KMS-11 (cell line): ENCODE data around the gene IL31RA.

Source experiments
- H2AFZ ChIP-seq: fragments of 200-600 bp; sonication (generic); 2 replicates; pipeline ENCODE4 v1.6.1; 2016; ENCODE audit warnings: antibody characterized with exemption, mixed run types, low read depth
- H3K27ac ChIP-seq: fragments of 200-600 bp; sonication (generic); 2 replicates; pipeline ENCODE4 v1.6.1; 2016; ENCODE audit warnings: mild to moderate bottlenecking, mixed run types
- H3K27me3 ChIP-seq: fragments of 200-600 bp; sonication (generic); 2 replicates; pipeline ENCODE4 v1.6.1; 2017; ENCODE audit warnings: mild to moderate bottlenecking, low read depth, mixed run types, moderate library complexity; ENCODE audit not compliant: insufficient read depth
- H3K36me3 ChIP-seq: fragments of 200-600 bp; sonication (generic); 2 replicates; pipeline ENCODE4 v1.6.1; 2017; ENCODE audit warnings: mild to moderate bottlenecking, mixed run types; ENCODE audit not compliant: insufficient read depth
- H3K4me1 ChIP-seq: fragments of 200-600 bp; sonication (generic); 2 replicates; pipeline ENCODE4 v1.6.1; 2016; ENCODE audit warnings: mild to moderate bottlenecking, low read depth, mixed run types; ENCODE audit not compliant: poor library complexity, severe bottlenecking
- H3K4me2 ChIP-seq: fragments of 200-600 bp; sonication (generic); 2 replicates; pipeline ENCODE4 v1.7.0; 2016; ENCODE audit warnings: mild to moderate bottlenecking, mixed run types
- H3K4me3 ChIP-seq: fragments of 200-600 bp; sonication (generic); IDR thresholded peaks from 2 replicates; pipeline ENCODE4 v1.6.1; 2017; ENCODE audit warnings: low read depth, low read length, mixed read lengths; ENCODE audit not compliant: insufficient read depth
- H3K79me2 ChIP-seq: fragments of 200-600 bp; sonication (generic); 2 replicates; pipeline ENCODE4 v1.6.1; 2016; ENCODE audit warnings: low read depth, mixed run types; ENCODE audit not compliant: insufficient read depth
- H3K9ac ChIP-seq: fragments of 200-600 bp; sonication (generic); 2 replicates; pipeline ENCODE4 v1.6.1; 2016; ENCODE audit warnings: mild to moderate bottlenecking, mixed run types
- H4K20me1 ChIP-seq: fragments of 200-600 bp; sonication (generic); 2 replicates; pipeline ENCODE4 v1.6.1; 2016; ENCODE audit warnings: mild to moderate bottlenecking, mixed run types; ENCODE audit not compliant: insufficient read depth
- TF ChIP-seq, protein P1 (sequence below): fragments of 200-600 bp; sonication (generic); conservative IDR thresholded peaks from 2 replicates; pipeline ENCODE4 v1.6.1; 2017; ENCODE audit warnings: low read depth, mild to moderate bottlenecking, antibody characterized with exemption, low read length, moderate library complexity, mixed read lengths

Gene IL31RA

DNA sequence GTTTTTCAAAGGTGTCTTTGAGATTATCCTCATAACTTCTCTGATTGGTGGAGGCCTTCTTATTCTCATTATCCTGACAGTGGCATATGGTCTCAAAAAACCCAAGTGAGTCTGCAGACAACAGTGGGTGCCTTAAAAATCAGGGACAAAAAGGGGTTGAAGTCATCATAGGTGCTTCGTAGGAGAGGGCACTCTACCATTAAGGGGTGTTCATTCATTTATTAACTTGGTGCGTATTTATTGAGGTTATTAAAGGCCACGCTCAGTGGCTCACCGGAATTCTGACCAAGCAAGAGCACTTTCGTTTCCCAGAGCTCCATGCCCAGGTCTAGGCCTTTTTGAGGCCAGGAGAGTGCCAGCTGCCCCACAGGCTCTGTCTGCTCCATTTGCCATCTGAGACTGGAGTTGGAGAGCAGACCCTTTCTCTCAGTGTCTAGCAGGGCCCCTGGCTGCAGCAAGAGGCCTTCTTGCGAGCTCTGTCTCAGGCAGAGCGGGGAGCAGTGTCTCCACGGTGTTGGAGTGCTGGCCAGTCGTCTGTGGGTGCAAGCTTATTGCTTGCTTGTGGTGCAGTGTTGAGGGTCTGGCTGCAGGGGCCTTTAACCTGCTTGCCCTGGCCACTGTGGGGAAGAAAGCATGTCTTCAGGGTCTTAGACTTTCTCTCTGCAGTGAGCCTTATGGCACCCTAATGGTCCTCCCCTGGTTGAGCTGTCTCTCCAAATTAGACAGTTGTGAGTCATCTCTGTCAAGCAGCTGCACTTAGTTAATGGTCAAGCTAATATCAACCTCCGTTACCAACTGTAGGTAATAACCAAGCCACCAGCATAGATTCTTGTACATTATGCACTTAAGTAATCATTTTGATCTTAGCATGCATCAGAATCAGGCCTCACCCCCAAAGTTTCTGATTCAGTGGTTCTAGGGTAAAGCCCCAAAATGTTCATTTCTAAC, 62.6 kb downstream of the IL31RA start:
- no peak overlapping the region for H3K9ac ChIP-seq
- H2AFZ ChIP-seq = no peak overlapping the region
- H3K36me3 ChIP-seq = no peaks in the 10 kb centered on the region
- H3K27me3 ChIP-seq = no peaks in the 10 kb centered on the region
- H3K27ac ChIP-seq = no peak overlapping the region
- no peak overlapping the region for H3K4me2 ChIP-seq
- no peak overlapping the region for H3K4me3 ChIP-seq
- H3K79me2 ChIP-seq = no peaks in the 10 kb centered on the region
- peaks cover 7% of the 10 kb centered on the region for H3K4me1 ChIP-seq
- TF ChIP-seq, protein P1, sequence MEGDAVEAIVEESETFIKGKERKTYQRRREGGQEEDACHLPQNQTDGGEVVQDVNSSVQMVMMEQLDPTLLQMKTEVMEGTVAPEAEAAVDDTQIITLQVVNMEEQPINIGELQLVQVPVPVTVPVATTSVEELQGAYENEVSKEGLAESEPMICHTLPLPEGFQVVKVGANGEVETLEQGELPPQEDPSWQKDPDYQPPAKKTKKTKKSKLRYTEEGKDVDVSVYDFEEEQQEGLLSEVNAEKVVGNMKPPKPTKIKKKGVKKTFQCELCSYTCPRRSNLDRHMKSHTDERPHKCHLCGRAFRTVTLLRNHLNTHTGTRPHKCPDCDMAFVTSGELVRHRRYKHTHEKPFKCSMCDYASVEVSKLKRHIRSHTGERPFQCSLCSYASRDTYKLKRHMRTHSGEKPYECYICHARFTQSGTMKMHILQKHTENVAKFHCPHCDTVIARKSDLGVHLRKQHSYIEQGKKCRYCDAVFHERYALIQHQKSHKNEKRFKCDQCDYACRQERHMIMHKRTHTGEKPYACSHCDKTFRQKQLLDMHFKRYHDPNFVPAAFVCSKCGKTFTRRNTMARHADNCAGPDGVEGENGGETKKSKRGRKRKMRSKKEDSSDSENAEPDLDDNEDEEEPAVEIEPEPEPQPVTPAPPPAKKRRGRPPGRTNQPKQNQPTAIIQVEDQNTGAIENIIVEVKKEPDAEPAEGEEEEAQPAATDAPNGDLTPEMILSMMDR = no peak
- no peaks in the 10 kb centered on the region for H4K20me1 ChIP-seq

DNA sequence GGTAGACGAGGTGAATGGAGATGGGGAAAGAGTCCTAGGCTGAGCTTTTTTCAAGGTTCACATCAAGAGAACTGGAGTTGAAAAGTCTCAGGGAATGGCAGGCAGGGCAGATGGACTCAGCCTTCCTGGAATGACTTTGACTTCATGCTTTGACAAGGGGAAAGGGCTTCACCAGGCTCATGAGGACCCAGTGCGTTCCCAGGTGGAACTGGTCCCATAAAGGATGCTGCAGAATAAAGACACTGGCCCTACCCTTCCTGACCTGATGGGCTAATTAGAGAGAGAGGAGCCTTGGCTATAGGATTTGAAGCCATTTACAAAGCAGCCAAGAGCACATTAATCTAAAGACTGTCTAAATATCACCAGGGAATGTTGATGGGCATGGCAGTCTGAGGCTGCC, 63.8 kb downstream of the IL31RA start:
- no peak overlapping the region for H3K4me2 ChIP-seq
- no peaks in the 10 kb centered on the region for H3K36me3 ChIP-seq
- H3K79me2 ChIP-seq = no peaks in the 10 kb centered on the region
- no peak overlapping the region for H3K4me3 ChIP-seq
- no peak overlapping the region for H3K9ac ChIP-seq
- H3K4me1 ChIP-seq = peaks cover 7% of the 10 kb centered on the region
- H3K27me3 ChIP-seq = no peaks in the 10 kb centered on the region
- TF ChIP-seq, protein P1 = no peak
- H2AFZ ChIP-seq = no peak overlapping the region
- H4K20me1 ChIP-seq = no peaks in the 10 kb centered on the region
- H3K27ac ChIP-seq = no peak overlapping the region

DNA sequence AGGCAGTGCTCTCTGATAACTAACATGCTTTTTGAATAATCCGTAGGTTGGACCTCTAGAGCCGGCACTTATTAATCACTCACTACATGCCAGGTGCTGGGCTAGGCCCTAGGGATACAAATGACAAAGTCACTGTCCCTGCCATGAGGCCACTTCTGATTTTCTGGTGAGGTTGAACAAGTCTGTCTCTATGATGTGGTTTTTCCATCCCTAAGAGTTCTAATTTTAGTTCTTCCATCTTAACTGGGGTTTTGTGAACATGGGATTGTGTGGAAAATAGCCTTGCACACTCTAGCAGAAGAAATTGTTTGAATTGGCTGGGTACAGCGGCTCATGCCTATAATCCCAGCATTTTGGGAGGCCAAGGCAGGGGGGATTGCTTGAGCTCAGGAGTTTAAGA, 64.6 kb downstream of the IL31RA start:
- Histone ChIP-seq H3K4me1 (peaks cover 7% of the 10 kb centered on the region), H3K79me2 (no peaks in the 10 kb centered on the region), H4K20me1 (no peaks in the 10 kb centered on the region), H3K36me3 (no peaks in the 10 kb centered on the region), H3K27ac (no peak overlapping the region), H3K4me3 (no peak overlapping the region), H3K9ac (no peak overlapping the region), H3K27me3 (no peaks in the 10 kb centered on the region), H3K4me2 (no peak overlapping the region), H2AFZ (no peak overlapping the region)
- TF ChIP-seq, protein P1 = no peak

GRCh38 chr5:55916986-55917385, 65.8 kb downstream of the IL31RA start:
- TF ChIP-seq, protein P1 = no peak
- H3K4me1 ChIP-seq = peaks cover 4% of the 10 kb centered on the region
- no peaks in the 10 kb centered on the region for H3K79me2 ChIP-seq
- no peaks in the 10 kb centered on the region for H3K36me3 ChIP-seq
- H3K4me3 ChIP-seq = no peak overlapping the region
- no peaks in the 10 kb centered on the region for H3K27me3 ChIP-seq
- H2AFZ ChIP-seq = no peak overlapping the region
- no peaks in the 10 kb centered on the region for H4K20me1 ChIP-seq
- H3K27ac ChIP-seq = no peak overlapping the region
- H3K4me2 ChIP-seq = no peak overlapping the region
- H3K9ac ChIP-seq = no peak overlapping the region
